ENCODE measurements around the gene KRT40.

The KRT40 gene

DNA sequence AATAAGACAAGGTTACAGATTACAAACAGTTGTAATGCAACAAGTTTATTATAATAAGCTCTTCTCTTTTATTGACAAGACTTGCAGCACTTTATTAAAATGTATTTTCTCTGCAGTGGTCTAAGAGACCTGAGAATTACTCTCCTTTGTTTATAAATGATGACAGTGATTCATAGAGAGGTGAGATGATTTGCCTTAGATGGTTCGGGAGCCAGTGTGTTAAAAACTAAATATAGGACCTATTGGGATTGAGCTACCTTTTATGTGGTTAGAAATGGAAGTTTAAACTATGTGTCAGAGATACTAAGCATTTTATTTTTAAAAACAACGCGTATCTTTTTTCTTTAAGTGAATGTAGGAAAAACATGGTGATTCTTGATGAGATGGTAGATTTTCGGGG, 12.7 kb upstream of the KRT40 start:
- DNase-seq (ENCODE audit: low read depth, low spot score): no peak

GRCh38 chr17:40995116-40995515, 11.0 kb upstream of the KRT40 start:
- DNase-seq (ENCODE audit: low read depth, low spot score): no peak

DNA sequence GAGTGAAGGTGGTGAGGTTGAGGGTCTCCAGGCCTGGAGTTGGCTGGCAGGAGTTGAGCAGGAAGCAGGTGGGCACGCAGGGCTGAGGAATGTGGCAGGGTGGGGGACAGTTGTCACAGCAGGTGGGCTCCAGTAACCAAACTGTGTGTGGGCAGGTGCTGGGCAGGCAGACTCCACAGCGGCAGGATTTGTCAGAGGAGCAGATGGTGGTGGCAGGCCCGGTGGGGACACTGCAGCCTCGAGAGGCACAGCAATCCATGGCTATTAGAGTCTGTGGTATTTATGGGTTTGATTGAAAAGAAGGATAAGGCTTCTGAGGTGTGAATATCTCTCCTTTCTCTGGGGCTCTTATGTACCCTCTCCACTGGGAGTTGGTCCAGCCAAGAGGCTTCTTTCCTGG, 9.7 kb upstream of the KRT40 start, which contains the start of gene KRTAP3-3:
KRTAP3-3 (minus strand) TSS at position 326 of the 400 bp plus-strand sequence; CDS start at position 259, 67 bp downstream.
- DNase-seq (ENCODE audit: low read depth, low spot score): no peak

DNA sequence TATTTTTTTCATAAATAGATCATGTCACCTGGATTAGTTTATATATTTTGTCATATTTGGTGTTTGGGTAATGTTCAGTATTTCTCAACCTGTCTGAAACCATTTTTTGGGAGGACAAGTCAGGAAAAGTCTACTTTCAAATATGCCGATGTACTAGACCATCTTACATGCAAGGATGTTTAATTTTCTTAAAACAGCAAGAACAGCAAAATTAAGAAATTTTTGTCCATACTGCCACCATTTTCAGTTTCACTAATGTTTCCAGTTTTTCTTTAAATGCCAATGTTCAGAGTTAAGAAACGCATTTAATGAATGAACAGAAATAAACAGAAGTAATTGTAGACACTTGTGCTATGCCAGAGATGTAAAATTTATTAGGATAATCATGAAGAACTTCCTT, 9.0 kb upstream of the KRT40 start:
- DNase-seq (ENCODE audit: low read depth, low spot score): no peak

DNA sequence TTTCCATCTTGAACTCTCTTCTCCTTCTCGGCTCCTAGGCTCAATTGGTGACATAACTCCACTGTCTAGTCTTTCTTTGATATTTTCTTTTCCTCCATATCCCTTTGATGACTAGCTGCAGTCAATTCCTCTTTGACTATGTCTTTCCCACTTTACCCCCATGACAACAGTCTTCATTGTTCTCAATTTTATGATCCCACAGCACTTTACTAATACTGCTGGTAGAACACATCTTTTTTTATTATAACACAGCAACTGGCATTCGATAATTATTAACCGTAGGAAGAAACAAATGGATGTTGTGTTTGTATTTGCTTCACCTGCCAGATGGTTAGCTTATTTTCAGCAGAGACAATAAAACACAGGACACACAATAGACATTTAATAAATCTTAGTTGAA, 8.5 kb upstream of the KRT40 start:
- no peak for DNase-seq (ENCODE audit: low read depth, low spot score)

GRCh38 chr17:40986920-40987319, 2.8 kb upstream of the KRT40 start:
- no peak for DNase-seq (ENCODE audit: low read depth, low spot score)

DNA sequence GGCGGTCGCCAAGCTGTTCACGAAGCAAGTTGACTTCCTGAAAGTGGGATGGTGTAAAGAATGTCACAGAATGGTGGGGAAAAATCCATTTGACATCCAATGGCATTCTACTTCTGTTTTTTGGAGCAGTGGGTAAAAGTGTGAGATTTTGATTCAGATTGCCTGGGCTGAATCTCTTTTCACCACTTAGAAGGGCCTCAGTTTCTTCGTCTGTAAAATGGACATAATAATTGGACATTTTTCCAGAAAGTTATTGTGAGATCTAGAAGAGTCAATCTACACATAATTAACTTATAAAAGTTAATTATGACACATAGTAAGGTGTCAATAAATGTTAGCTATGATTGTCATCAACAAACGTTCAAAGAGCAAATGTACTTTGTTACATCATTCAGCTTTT, 3.0 kb downstream of the KRT40 start:
- DNase-seq (ENCODE audit: low read depth, low spot score): no peak

DNA sequence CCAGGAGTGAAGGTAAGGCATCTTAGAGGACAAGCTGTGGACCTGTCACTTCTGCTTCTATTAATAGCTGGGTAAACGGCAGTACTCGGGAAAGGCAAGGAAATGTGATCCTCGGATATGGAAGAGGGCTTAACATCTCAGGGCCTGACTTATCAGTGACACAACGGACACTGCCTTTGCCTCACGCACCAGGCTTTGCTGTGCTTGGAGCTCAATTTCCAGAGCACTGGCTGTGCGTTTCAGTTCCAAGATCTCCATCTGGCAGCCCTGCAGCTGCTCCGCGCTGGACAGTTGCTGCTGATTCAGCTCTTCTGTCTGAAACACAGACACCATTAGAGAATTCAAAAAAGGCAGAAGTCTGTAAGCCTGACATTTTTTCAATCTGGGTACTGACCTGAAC, 3.5 kb downstream of the KRT40 start:
- no peak for DNase-seq (ENCODE audit: low read depth, low spot score)

GRCh38 chr17:40980117-40980516, 4.0 kb downstream of the KRT40 start:
- DNase-seq (ENCODE audit: low read depth, low spot score): no peak

GRCh38 chr17:40978575-40979151, 5.5 kb downstream of the KRT40 start:
- no peak for DNase-seq (ENCODE audit: low read depth, low spot score)

DNA sequence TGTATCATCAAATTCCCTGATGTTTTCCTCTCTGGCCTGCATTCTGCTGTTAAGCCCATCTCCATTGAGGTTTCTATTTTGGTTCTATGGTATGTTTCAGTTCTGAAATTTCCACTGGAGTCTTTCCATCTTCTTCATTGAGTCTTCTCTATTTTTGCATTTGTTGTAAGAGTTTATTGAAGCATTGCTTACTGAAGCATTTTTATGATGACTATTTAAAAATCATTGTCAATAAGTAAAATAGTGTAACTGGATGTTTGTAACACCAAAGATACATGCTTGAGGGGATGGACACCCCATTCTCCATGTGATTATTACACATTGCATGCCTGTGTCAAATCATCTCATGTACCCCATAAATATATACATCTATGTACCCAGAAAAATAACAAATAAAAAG, 8.6 kb downstream of the KRT40 start:
- DNase-seq (ENCODE audit: low read depth, low spot score): no peak

GRCh38 chr17:40974366-40974765, 9.8 kb downstream of the KRT40 start:
- DNase-seq (ENCODE audit: low read depth, low spot score): no peak

- DNase-seq (ENCODE audit: low read depth, low spot score): no peak
These were observed 16.5 kb downstream of the KRT40 start for GRCh38 chr17:40967582-40967981.

DNA sequence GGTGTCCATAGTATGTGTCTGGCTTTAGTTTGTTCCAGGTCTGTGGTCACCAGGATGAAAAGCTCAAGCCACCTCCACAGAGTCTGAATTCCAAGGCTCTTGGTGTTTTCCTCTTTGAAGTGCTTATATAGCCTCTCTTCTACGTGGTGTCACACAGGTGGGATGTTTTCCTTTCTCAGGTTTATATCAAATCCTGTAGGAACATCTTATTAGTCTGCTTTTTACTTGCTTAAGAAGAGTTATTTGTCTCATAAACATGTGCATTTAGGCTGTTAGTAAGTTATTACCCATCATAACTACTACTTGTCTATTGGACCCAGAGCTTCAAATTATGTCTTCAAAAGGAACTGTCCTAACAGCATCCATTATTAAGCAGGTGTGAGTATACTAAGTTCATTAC, 17.3 kb downstream of the KRT40 start, which contains the start of gene KRT39:
KRT39 (minus strand) TSS at position 101 of the 400 bp plus-strand sequence; CDS start at position 9, 92 bp downstream.
- DNase-seq (ENCODE audit: low read depth, low spot score): no peak

DNA sequence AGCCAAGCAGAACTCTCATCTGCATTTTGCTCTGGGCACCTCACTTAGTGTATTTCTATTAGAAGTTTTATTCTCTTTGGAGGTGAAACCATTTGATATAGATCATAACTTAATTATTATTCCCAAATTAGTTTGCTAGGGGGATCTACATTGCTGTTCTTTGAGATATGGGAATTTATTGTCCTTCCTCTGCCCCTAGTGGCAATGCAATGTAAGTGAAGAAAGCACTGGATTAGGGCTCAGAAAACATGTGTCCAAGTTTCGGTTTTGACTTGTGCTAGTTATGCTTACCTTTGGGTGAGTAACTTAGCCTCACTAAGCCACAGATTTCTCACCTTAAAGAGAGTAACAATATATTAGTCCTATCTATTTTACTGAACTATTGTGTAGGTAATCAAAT, 20.3 kb downstream of the KRT40 start:
- DNase-seq (ENCODE audit: low read depth, low spot score): no peak

- DNase-seq (ENCODE audit: low read depth, low spot score): no peak
These were observed 22.0 kb downstream of the KRT40 start for GRCh38 chr17:40962059-40962561.

GRCh38 chr17:40961591-40961990, 22.5 kb downstream of the KRT40 start:
- DNase-seq (ENCODE audit: low read depth, low spot score): no peak

DNA sequence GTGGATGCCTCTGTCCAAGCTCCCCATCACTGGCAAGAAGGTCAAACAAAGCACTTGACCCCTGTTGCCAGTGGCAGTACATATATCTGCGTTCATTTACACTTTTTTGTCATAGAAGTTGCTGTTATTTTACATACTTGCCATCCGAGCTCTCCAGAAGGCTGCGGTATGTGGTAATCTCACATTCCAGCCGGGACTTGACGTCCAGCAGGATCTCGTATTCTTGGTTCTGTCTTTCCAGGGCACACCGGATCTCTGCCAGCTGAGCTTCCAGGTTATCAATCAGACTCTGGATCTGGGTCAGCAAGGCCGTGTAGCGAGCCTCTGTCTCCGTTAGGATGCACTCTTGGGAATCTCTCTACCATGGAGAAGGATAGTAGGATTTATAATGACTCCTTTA, 24.0 kb downstream of the KRT40 start:
- no peak for DNase-seq (ENCODE audit: low read depth, low spot score)

DNA sequence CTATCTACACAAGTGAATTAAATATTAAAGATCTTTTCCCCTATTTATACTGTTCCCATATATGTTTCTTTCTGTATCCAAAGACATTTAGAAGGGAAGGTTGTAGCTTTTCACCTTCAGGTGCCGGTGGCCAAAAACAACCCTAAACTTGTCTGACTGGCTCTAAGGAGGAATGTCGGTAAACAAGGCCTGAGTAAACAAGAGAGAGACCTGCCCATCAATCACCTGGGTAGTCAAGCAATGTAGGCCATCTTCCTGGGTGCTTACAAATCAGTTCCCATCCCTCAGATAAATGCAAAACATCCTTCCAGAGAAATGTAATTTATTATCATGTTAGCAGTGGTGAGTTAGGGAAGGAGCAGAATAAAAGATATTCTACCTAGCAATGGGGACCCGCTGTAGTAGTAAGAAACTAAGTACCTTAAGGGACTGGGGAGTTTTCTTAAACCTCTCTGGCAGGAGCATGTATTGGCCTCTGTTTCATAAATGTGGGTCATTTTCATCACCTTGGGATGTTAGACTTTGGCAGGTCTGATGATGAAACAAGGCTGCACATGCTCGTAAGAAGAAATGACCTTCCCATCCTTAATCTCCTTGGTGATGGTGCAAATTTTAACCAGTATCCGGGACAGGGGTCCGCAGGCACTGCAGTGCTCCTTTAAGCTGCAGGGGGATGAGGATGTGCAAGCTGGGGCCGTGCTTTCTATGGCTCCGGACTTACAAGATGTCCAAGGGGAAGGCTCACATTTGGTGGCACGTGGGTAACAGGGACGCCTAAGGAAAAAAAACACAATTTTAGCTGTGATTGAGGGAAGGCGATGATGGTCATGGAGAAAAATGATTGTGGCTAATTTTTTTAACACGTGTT, 25.8 kb downstream of the KRT40 start:
- DNase-seq (ENCODE audit: low read depth, low spot score): no peak

GRCh38 chr17:40956401-40957254, 27.5 kb downstream of the KRT40 start:
- DNase-seq (ENCODE audit: low read depth, low spot score): peak; percentile 13

DNA sequence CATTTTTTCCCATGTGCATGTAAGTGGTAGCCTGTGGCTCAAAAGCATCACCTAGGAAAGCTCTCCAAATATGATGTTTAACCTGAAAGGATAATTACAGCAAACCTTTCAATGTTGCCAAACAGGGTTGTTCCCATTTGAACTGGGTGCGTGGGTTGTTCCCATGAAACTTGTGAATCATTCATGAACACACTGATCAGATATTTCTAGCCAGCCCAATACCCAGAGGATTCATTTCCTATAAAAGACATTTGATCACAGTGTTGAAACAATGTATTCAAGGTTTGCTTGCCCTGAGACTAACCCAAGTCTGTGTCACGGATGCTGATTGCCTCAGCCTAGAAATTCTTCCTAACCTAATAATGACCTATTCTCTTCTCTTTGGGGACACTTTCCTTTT, 30.2 kb downstream of the KRT40 start:
- no peak for DNase-seq (ENCODE audit: low read depth, low spot score)

DNA sequence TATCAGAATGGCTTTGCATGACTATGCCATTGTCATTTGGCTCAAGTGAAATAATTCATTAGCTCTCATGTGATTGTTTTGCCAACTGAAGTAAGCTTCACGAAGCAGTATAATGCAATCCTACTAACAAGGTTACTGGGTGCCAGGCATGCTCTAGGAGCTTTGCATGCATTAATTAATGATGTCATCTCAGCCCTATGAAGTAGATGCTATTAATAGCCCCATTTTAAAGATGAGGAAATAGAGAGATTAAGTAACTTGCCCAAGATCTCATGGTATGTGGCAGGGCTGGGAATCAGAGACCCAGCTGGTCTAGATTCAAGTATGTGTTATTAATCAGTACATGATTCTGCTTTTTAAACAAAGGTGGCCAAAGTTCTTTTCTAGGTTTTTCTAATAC, 31.5 kb downstream of the KRT40 start:
- no peak for DNase-seq (ENCODE audit: low read depth, low spot score)

All from brain pericyte (primary cell).